ENCODE measurements around the gene ZIC4.
A peak's percentile ranks its signal among the peaks of the same experiment; 100 is the strongest.

Gene ZIC4

DNA sequence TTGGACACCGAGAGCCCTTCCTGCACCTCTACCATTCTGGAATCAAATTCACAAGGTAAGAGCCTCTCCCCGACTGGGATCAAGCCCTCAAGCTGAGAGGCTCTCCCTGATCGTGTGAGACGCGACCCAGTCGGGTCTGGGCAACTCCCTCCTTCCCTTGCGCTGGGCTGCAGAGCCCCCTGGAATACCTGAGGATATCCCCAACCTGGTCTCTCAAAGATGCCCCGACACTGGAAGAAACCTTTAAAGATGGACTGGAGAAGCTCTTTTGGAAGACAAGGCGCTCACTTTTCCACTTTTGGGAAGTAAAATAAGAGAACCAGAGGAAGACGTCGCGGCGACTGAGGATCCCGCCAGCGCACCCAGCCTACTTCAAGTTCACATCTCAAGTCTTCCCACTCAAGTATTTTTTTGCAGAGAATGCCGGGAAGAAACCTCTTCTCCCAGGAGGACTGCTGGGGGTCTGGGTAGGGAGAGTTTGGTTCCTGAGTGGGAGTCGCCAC is 33.8 kb downstream of the ZIC4 start:
- Histone ChIP-seq H3K9ac (ENCODE audit: low read depth, low read length) (no peak overlapping the region), H3K4me3 (ENCODE audit: low read depth, low read length) (no peak overlapping the region), H3K36me3 (ENCODE audit: control insufficient read depth, insufficient read depth, low read length) (no peaks in the 10 kb centered on the region), H3K27ac (ENCODE audit: low read depth, low read length) (no peak overlapping the region), H3K27me3 (ENCODE audit: control insufficient read depth, insufficient read depth, low read length) (peaks cover 100% of the 10 kb centered on the region), H3K4me1 (ENCODE audit: control insufficient read depth, insufficient read depth, low read length) (peaks cover 66% of the 10 kb centered on the region), H3K9me3 (ENCODE audit: control insufficient read depth, insufficient read depth, low read length) (no peaks in the 10 kb centered on the region)

DNA sequence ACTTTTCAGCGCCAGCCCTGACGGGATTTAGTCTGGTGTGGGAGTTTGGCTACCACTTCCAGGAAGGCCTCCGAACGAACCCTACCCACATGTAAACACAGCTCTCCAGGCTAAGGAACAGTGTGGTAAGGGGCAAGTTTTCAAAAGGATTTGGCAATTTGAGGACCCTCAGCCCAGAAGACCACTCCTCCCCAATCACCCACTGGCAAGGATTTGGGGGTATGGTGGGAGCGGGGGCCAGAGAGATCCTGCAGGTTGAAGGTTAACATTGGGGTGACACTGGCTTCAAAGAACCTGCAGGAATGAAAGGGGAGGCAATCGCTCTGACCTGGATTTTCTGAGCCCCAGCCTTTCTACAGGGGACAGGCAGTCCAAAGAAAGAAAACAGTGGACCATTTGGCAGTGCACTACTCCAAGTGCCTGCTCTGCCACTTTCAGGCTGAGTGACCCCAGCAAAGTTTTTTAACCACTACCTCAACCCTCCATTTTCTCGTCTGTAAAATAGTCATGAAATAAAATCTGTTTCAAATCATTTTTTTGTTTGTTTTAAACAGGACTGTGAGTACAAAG is 34.5 kb downstream of the ZIC4 start:
- no peaks in the 10 kb centered on the region for H3K9me3 ChIP-seq (ENCODE audit: control insufficient read depth, insufficient read depth, low read length)
- no peak overlapping the region for H3K4me3 ChIP-seq (ENCODE audit: low read depth, low read length)
- peaks cover 100% of the 10 kb centered on the region for H3K27me3 ChIP-seq (ENCODE audit: control insufficient read depth, insufficient read depth, low read length)
- H3K27ac ChIP-seq (ENCODE audit: low read depth, low read length): no peak overlapping the region
- H3K9ac ChIP-seq (ENCODE audit: low read depth, low read length): no peak overlapping the region
- no peaks in the 10 kb centered on the region for H3K36me3 ChIP-seq (ENCODE audit: control insufficient read depth, insufficient read depth, low read length)
- peaks cover 63% of the 10 kb centered on the region for H3K4me1 ChIP-seq (ENCODE audit: control insufficient read depth, insufficient read depth, low read length)

- H3K9me3 ChIP-seq (ENCODE audit: control insufficient read depth, insufficient read depth, low read length): no peaks in the 10 kb centered on the region
- H3K27me3 ChIP-seq (ENCODE audit: control insufficient read depth, insufficient read depth, low read length): peaks cover 100% of the 10 kb centered on the region
Measured at GRCh38 chr3:147371140-147371539, 35.2 kb downstream of the ZIC4 start.

DNA sequence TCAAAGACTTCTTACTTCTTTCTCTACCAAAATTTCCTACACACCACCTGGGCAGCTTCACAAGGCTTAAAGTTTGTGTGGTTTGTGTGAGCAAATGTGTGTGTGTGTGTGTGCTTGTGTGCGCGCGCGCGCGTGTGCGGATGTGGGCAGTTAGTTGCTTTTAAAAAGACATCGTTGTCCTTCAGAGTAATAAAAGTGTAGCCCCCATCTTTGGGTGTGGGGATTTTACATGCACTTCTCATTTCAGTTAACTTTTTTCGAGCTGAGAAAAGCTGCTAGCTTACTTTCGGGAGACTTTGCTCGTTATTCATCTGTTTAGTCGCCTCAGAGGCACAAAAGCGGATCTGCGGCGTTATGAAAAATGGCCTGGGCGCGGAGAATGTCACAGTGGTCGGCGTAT is 36.0 kb downstream of the ZIC4 start:
- peaks cover 100% of the 10 kb centered on the region for H3K27me3 ChIP-seq (ENCODE audit: control insufficient read depth, insufficient read depth, low read length)
- no peaks in the 10 kb centered on the region for H3K9me3 ChIP-seq (ENCODE audit: control insufficient read depth, insufficient read depth, low read length)
- no peak overlapping the region for H3K9ac ChIP-seq (ENCODE audit: low read depth, low read length)
- peaks cover 58% of the 10 kb centered on the region for H3K4me1 ChIP-seq (ENCODE audit: control insufficient read depth, insufficient read depth, low read length)
- H3K27ac ChIP-seq (ENCODE audit: low read depth, low read length): no peak overlapping the region
- H3K4me3 ChIP-seq (ENCODE audit: low read depth, low read length): no peak overlapping the region
- H3K36me3 ChIP-seq (ENCODE audit: control insufficient read depth, insufficient read depth, low read length): no peaks in the 10 kb centered on the region

More at GRCh38 chr3:147371140-147371539, 35.2 kb downstream of the ZIC4 start:
- Histone ChIP-seq H3K4me3 (ENCODE audit: low read depth, low read length) (0 out of 2 replicates have a peak overlapping the region, but pooled peaks have one; percentile 26), H3K36me3 (ENCODE audit: control insufficient read depth, insufficient read depth, low read length) (no peaks in the 10 kb centered on the region), H3K9ac (ENCODE audit: low read depth, low read length) (no peak overlapping the region), H3K27ac (ENCODE audit: low read depth, low read length) (no peak overlapping the region), H3K4me1 (ENCODE audit: control insufficient read depth, insufficient read depth, low read length) (peaks cover 58% of the 10 kb centered on the region)

DNA sequence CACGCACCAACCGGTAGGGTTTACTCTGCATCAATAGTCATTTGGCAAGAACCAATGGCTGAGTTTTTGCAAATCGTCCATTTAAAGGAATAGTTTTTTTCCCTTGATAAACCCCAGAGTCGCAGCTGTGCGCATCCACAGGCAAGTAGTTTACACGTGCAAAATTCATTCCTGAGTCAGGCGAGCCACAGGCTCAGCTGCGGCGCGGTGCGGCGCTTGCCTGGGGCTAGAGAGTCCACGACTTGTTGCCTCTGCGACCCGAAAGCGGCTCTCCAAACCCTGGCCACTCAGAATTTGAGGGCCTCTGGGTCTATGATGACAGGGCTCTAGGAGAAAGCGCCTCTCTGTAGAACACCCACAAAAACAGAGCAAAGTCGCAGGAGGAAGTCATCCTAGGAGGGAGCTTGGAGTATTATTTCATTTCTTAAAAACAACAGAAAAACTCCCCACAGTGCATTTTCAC is 36.7 kb downstream of the ZIC4 start:
- H3K27ac ChIP-seq (ENCODE audit: low read depth, low read length): no peak overlapping the region
- H3K4me3 ChIP-seq (ENCODE audit: low read depth, low read length): no peak overlapping the region

DNA sequence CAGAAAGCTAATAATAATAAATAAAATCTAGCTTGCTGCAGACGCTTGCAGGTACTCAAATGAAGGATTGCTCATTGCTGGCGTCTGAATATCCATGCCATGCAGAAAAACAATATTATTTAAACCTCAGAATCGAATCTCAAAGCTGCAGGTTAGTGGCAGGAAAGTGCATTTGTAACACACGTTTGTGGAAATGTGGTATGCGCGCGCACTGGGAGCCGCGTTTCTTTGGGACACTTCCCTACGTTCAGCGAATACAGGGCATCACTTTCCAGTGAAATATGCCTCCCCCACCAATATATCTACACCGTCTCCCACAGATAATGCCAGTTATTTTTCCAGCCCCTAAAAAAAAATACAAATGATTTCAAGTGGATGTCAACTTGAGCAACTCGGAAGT is 37.1 kb downstream of the ZIC4 start:
- Histone ChIP-seq H3K9me3 (ENCODE audit: control insufficient read depth, insufficient read depth, low read length) (no peaks in the 10 kb centered on the region), H3K4me1 (ENCODE audit: control insufficient read depth, insufficient read depth, low read length) (peaks cover 54% of the 10 kb centered on the region), H3K27me3 (ENCODE audit: control insufficient read depth, insufficient read depth, low read length) (peaks cover 100% of the 10 kb centered on the region), H3K36me3 (ENCODE audit: control insufficient read depth, insufficient read depth, low read length) (no peaks in the 10 kb centered on the region), H3K9ac (ENCODE audit: low read depth, low read length) (no peak overlapping the region), H3K4me3 (ENCODE audit: low read depth, low read length) (no peak overlapping the region), H3K27ac (ENCODE audit: low read depth, low read length) (no peak overlapping the region)

More for the DNA sequence above, 36.7 kb downstream of the ZIC4 start:
- Histone ChIP-seq H3K36me3 (ENCODE audit: control insufficient read depth, insufficient read depth, low read length) (no peaks in the 10 kb centered on the region), H3K9me3 (ENCODE audit: control insufficient read depth, insufficient read depth, low read length) (no peaks in the 10 kb centered on the region), H3K4me1 (ENCODE audit: control insufficient read depth, insufficient read depth, low read length) (peaks cover 54% of the 10 kb centered on the region), H3K9ac (ENCODE audit: low read depth, low read length) (no peak overlapping the region), H3K27me3 (ENCODE audit: control insufficient read depth, insufficient read depth, low read length) (peaks cover 100% of the 10 kb centered on the region)

DNA sequence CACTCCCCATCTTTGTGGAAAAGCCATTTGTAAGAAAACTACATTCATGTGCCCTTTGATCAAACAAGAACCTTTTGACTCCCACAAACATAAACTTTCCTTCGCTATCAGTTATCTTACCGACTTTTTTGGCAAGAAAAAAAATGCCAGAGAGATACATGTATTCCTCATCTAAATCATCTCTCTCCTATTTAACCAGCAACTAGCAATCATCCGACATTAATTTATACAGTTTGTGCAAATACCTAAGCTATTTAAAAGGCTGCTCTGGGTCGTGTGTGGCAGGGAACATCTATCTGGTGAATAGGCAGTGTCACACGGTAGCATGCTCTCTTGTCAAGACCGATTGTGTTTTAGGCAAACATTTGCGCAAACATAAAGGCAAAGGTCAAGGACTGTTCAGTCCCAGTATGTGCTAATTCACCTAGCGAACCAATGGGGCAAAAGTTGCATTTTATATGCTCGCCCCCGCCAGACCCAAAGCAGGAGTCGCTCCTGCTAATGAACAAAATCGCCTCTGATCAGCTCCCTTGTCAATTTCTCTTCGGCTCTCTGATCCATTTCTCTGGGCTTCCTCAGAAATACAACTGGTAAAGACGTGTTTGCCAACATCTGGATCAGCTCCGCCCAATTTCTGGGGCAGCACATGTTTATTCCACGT is 37.7 kb downstream of the ZIC4 start:
- Histone ChIP-seq H3K27me3 (ENCODE audit: control insufficient read depth, insufficient read depth, low read length) (peaks cover 100% of the 10 kb centered on the region), H3K9ac (ENCODE audit: low read depth, low read length) (no peak overlapping the region), H3K4me1 (ENCODE audit: control insufficient read depth, insufficient read depth, low read length) (peaks cover 54% of the 10 kb centered on the region), H3K4me3 (ENCODE audit: low read depth, low read length) (no peak overlapping the region), H3K36me3 (ENCODE audit: control insufficient read depth, insufficient read depth, low read length) (no peaks in the 10 kb centered on the region), H3K9me3 (ENCODE audit: control insufficient read depth, insufficient read depth, low read length) (no peaks in the 10 kb centered on the region), H3K27ac (ENCODE audit: low read depth, low read length) (no peak overlapping the region)

- Histone ChIP-seq H3K9me3 (ENCODE audit: control insufficient read depth, insufficient read depth, low read length) (no peaks in the 10 kb centered on the region), H3K9ac (ENCODE audit: low read depth, low read length) (no peak overlapping the region), H3K27ac (ENCODE audit: low read depth, low read length) (no peak overlapping the region), H3K4me3 (ENCODE audit: low read depth, low read length) (no peak overlapping the region), H3K27me3 (ENCODE audit: control insufficient read depth, insufficient read depth, low read length) (peaks cover 100% of the 10 kb centered on the region), H3K4me1 (ENCODE audit: control insufficient read depth, insufficient read depth, low read length) (peaks cover 54% of the 10 kb centered on the region), H3K36me3 (ENCODE audit: control insufficient read depth, insufficient read depth, low read length) (no peaks in the 10 kb centered on the region)
Measured at GRCh38 chr3:147368151-147368550, 38.2 kb downstream of the ZIC4 start.

- Histone ChIP-seq H3K27ac (ENCODE audit: low read depth, low read length) (no peak overlapping the region), H3K4me3 (ENCODE audit: low read depth, low read length) (no peak overlapping the region), H3K27me3 (ENCODE audit: control insufficient read depth, insufficient read depth, low read length) (peaks cover 99% of the 10 kb centered on the region), H3K9ac (ENCODE audit: low read depth, low read length) (no peak overlapping the region), H3K9me3 (ENCODE audit: control insufficient read depth, insufficient read depth, low read length) (no peaks in the 10 kb centered on the region), H3K4me1 (ENCODE audit: control insufficient read depth, insufficient read depth, low read length) (peaks cover 51% of the 10 kb centered on the region), H3K36me3 (ENCODE audit: control insufficient read depth, insufficient read depth, low read length) (no peaks in the 10 kb centered on the region)
Measured at GRCh38 chr3:147367676-147368075, 38.7 kb downstream of the ZIC4 start.

DNA sequence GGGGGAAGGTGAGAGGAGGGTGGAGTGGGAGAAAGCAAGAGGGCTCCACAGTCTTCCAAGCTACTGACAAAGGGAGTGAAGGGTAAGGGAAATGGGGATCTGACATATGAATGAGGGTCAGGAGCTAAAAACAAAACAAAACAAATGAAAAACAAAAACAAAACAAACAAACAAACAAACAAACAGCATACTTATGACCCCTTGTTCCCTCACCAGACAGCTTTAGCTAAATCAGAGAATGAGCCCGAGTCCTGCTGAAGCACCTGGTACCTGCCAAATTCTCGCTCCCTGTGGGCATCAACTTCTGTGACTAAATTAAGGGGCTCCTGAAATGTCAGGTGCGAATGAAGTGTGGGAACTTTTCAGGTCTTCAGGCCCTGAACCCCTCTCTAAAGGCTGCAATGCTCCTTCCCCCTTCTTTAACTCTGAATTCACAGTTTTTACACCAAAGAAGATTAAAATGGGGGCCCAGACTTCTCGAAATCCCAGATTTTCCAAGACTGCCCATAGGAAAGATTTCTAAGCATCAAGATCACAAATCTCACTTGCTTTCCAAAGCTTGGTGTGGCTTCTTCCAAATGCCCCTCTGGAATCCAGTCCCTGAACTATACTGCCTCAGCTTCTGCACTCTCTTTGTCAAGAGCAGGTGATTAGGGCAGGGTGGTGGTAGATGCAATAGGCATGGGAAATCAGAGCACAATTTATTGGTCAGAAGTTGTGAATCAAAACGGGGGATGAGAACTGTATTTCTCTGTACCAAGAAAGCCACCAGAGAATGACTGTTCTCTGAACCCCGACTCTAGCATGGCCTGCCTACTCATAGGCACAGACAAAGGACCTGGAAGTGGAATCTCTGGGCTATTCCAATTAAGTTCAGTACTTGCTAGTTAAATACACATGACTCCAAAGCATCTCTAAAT is 40.9 kb downstream of the ZIC4 start:
- no peak overlapping the region for H3K27ac ChIP-seq (ENCODE audit: low read depth, low read length)
- no peaks in the 10 kb centered on the region for H3K9me3 ChIP-seq (ENCODE audit: control insufficient read depth, insufficient read depth, low read length)
- no peaks in the 10 kb centered on the region for H3K36me3 ChIP-seq (ENCODE audit: control insufficient read depth, insufficient read depth, low read length)
- H3K4me3 ChIP-seq (ENCODE audit: low read depth, low read length): no peak overlapping the region
- H3K9ac ChIP-seq (ENCODE audit: low read depth, low read length): no peak overlapping the region
- H3K27me3 ChIP-seq (ENCODE audit: control insufficient read depth, insufficient read depth, low read length): peaks cover 97% of the 10 kb centered on the region
- peaks cover 43% of the 10 kb centered on the region for H3K4me1 ChIP-seq (ENCODE audit: control insufficient read depth, insufficient read depth, low read length)
